Stimulated activated CD8-positive, alpha-beta memory T cell treated with anti-CD3 and anti-CD28 coated beads, Interleukin-7, amount 100 ng/mL, for 24 hours (primary cell): ENCODE data around the gene LCE7A.

Experiments
- DNase-seq: peaks from one replicate; pipeline ENCODE4 v3.0.0-alpha.2; 2020; ENCODE audit warnings: low read depth

Gene LCE7A

GRCh38 chr1:152880316-152880715 is 20.5 kb downstream of the LCE7A start:
- no peak for DNase-seq

GRCh38 chr1:152880907-152881306 is 21.1 kb downstream of the LCE7A start:
- DNase-seq: no peak

- no peak for DNase-seq
Observed at GRCh38 chr1:152884085-152884484, 24.3 kb downstream of the LCE7A start.

GRCh38 chr1:152884506-152884905 is 24.7 kb downstream of the LCE7A start:
- DNase-seq: no peak

GRCh38 chr1:152884966-152885624 is 25.3 kb downstream of the LCE7A start:
- no peak for DNase-seq

- no peak for DNase-seq
Observed at GRCh38 chr1:152886085-152886484, 26.3 kb downstream of the LCE7A start.

- DNase-seq: no peak
Observed at GRCh38 chr1:152886758-152887409, 27.1 kb downstream of the LCE7A start.

GRCh38 chr1:152888126-152888525 is 28.3 kb downstream of the LCE7A start:
- DNase-seq: no peak

GRCh38 chr1:152899027-152899426 is 39.2 kb downstream of the LCE7A start:
- DNase-seq: no peak

- no peak for DNase-seq
Observed at GRCh38 chr1:152899883-152900282, 40.1 kb downstream of the LCE7A start.

GRCh38 chr1:152901631-152902030 is 41.8 kb downstream of the LCE7A start:
- DNase-seq: no peak

GRCh38 chr1:152902636-152903035 is 42.8 kb downstream of the LCE7A start:
- DNase-seq: no peak

GRCh38 chr1:152904688-152905440 is 45.1 kb downstream of the LCE7A start:
- DNase-seq: no peak

- no peak for DNase-seq
Observed at GRCh38 chr1:152906023-152906565, 46.3 kb downstream of the LCE7A start.

GRCh38 chr1:152907686-152908601 is 48.1 kb downstream of the LCE7A start, which contains the start of gene IVL:
Gene IVL (plus strand): TSS chr1:152908546. CDS start chr1:152909798, 1,252 bp downstream.
- no peak for DNase-seq

- DNase-seq: no peak
Observed at GRCh38 chr1:152909206-152909605, 49.4 kb downstream of the LCE7A start.
